ENCODE measurements around the gene ANKRD28.
"Not testable (repeated sequence)": the region's sequence is repeated elsewhere in the genome, so short reads cannot be mapped to it uniquely, and the experiment has no call there.

The ANKRD28 gene

GRCh38 chr3:15769256-15769915 is 28.4 kb downstream of the ANKRD28 start:
- DNase-seq, result peak; percentile 18

GRCh38 chr3:15768421-15769255 is 29.1 kb downstream of the ANKRD28 start:
- DNase-seq, result peak; percentile 95

DNA sequence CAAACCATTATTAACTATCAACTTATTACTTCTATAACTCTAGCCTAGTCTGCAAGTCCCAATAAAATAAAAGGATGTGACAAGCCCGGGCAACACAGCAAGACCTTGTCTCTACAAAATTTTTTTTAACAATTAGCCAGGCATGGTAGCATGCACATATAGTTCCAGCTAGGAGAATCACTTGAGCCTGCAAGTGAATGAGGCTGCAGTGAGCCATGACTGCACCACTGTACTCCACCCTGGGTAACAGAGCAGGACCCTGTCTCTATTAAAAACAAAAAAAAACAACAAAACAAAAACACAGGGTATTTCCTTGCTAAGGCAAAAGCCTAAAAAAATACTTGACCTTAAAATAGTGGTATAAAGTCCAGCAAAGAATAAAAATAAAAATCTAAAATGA is 31.4 kb downstream of the ANKRD28 start:
- no peak for DNase-seq

DNA sequence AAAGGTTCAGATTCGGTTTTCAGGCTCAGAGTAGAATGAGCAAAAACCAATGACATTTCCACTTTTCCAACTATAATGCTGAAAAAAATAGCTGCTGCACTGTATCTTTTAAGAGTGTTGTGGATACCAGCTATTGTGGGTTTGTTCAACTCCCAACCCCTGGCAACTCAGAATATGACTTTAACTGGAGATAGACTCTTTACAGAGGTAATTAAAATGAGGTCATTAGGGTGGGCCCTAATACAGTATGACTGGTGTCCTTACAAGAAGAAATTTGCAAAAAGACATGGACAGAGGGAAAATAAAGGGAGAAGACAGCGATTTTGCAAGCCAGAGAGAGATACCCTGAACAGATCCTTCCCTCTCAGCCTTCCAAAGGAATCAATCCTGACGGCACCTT is 39.5 kb downstream of the ANKRD28 start:
- no peak for DNase-seq

DNA sequence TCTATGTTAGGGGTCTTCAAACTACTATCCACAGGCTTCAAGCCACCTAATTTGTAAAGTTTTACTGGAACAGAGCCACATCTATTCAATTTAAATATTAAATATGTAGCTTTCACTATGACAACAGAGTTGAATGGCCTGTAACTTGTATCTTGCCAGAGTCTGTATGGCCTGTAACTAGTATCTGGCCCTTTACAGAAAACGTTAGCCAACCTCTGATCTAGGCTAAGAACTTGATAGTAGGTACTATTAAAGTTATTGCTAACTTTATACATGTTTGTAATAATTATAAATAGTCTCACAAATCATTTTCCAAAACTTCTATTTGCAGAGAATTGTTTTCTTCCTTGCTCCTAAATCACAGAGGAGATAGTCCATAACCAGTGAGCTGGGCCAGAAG is 40.0 kb downstream of the ANKRD28 start:
- no peak for DNase-seq

DNA sequence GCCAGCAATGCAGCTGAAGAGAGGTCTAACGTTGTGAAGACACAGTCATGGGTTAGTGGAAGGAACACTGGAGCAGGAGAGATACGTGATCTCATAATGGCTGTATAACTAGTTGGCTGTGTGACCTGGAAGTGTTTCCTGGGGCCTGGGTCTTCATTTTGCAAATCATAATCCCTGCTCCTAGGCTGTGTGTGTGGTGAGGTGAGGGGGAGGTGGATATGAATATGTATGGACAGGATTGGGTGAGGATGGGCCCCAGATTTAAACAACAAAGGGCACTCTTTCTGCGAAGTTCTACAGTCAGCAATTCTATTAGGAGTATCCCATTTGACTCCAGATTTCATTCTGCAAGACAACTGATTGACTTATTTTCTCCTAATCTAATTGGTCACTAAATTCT is 41.3 kb downstream of the ANKRD28 start:
- no peak for DNase-seq

DNA sequence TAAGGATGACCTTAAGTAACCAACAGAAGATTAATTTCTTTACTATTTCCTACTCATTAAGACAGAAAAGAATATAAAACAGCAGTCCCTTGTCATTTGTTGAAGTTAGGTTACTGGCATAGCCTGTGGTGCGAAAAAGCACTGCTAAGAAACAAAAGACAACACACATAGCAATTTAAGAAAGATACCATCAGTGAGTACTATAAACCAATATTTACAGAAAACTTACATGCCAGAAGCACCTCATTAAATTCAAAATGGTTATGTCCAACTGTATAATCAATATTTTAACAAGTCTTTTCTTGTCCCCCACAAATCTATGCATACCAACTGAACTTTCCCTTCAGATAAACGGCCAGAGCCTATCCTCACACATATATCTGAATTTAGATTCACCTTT is 42.0 kb downstream of the ANKRD28 start:
- DNase-seq, result no peak

GRCh38 chr3:15755181-15755580 is 42.6 kb downstream of the ANKRD28 start:
- no peak for DNase-seq

- DNase-seq, result peak; percentile 69
These were observed 43.7 kb downstream of the ANKRD28 start for GRCh38 chr3:15754047-15754446.

GRCh38 chr3:15753056-15753710 is 44.6 kb downstream of the ANKRD28 start:
- no peak for DNase-seq

GRCh38 chr3:15750879-15751278 is 46.9 kb downstream of the ANKRD28 start:
- DNase-seq, result no peak

DNA sequence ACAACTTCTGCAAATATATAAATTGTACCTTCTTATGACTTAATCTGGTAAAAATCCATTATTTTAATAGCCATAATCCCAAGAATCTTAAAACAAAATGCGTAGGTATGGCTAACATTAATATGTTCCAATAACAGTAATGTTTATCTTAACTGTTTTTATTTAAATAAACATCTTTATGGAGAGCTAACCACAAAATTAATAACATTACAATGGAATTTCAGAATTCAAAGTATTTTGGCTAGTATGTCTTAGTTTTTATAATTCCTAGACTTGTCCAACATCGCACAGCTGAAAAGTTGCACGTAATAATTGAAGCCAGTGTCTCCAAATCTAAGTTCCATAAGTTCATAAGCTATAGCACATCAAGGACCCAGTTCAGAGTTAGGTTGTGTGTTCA is 47.6 kb downstream of the ANKRD28 start:
- DNase-seq, result peak; percentile 21

DNA sequence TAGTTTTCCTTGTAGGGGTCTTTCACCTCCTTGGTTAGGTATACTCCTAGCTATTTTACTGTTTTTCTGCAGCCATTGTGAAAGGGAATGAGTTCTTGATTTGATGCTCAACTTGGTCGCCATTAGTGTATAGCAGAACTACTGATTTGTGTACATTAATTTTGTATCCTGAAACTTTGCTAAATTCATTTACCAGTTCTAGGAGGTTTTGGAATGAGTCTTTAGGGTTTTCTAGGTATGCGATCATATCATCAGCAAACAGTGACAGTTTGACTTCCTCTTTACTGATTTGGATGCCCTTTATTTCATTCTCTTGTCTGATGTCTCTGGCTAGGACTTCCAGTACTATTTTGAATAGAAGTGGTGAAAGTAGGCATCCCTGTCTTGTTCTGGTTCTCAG is 51.9 kb downstream of the ANKRD28 start:
- not testable (repeated sequence) for DNase-seq

GRCh38 chr3:15744176-15744575 is 53.6 kb downstream of the ANKRD28 start:
- no peak for DNase-seq

DNA sequence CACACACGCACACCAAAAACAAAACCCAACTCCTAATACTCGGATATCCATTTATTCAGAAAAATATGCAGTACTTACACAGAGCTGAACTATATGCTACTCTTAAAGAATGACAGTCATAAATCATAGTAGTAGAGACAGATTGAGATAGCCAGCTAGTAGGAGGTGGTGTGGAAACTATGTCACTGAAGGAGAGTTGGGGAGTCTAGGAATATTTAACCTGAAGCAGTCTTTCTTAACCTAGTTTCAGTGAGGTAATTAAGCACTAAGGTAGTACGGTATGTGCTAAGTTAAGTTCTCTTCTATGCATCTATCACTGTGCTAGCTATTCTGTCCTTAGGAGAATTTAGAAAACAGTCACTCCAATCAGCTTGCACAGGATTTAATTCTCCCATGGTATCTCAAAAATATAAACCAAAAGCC is 54.2 kb downstream of the ANKRD28 start:
- DNase-seq, result no peak

GRCh38 chr3:15742236-15742635 is 55.5 kb downstream of the ANKRD28 start:
- not testable (repeated sequence) for DNase-seq

DNA sequence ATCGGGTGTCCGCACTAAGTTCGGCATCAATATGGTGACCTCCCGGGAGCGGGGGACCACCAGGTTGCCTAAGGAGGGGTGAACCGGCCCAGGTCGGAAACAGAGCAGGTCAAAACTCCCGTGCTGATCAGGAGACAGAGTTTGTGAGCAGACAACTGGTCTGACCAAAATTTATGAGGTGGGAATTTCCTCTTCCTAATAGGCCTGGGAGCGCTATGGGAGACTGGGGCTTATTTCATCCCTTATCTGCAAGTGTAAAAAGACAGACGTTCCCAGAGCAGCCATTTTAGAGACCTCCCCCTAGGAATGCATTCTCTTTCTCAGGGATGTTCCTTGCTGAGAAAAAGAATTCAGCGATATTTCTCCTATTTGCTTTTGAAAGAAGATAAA is 59.2 kb downstream of the ANKRD28 start:
- DNase-seq, result not testable (repeated sequence)

GRCh38 chr3:15731024-15731423 is 66.8 kb downstream of the ANKRD28 start:
- DNase-seq, result no peak

- DNase-seq, result no peak
These were observed 69.0 kb downstream of the ANKRD28 start for GRCh38 chr3:15728766-15729165.

- DNase-seq, result no peak
These were observed 70.9 kb downstream of the ANKRD28 start for GRCh38 chr3:15726881-15727280.

GRCh38 chr3:15726043-15726442 is 71.7 kb downstream of the ANKRD28 start:
- DNase-seq, result no peak

DNA sequence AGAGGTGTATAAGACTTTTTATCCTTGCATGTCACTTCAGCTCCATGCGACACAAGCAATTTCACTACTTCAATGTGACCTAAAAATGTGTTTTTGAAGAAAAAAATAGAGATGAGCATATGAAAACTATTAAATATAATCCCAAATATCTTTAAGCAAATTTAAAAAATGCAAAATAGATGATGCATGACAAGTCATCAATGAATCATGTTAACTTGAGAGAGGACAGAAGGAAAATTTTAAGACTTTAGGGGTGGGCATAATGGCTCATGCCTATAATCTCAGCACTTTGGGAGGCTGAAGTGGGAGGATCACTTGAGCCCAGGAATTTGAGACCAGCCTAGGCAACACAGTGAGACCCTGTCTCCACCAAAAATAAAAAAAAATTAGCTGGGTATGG is 73.3 kb downstream of the ANKRD28 start:
- no peak for DNase-seq

DNA sequence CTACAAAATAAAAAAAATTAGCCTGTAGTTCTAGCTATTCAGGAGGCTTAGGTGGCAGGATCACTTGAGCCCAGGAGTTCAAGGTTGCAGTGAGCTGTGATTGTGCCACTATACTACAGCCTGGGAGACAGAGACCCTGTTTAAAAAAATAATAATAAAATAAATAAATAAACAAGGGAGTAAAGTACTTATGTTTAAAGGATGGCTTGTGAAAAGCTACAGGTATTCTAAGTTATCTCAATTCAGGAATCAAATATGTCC is 74.2 kb downstream of the ANKRD28 start:
- DNase-seq, result no peak

All from EL (cell line).